ENCODE measurements around the gene TACO1. TPM values are rescaled to one million over a fixed set of nuclear protein-coding genes. Genes with fewer than 3 reads are reported as not detected.
A peak's percentile ranks its signal among the peaks of the same experiment; 100 is the strongest.

TACO1 gene
- total and polyA plus RNA-seq, 12 donors: 33.1 to 52.3 (median 45.2) TPM

- H3K4me3 ChIP-seq: no peak overlapping the region
- H3K27me3 ChIP-seq: no peaks in the 10 kb centered on the region
- intact Hi-C loops (cut with DNase I): loop anchor here in 5 of 10 donors (2.0 to 10.0 kb wide), 7 partner anchors 55 to 188 kb away; partner anchors contain the start of genes DCAF7 (in 2 of the 5) and ACE (in 1 of the 5)
- 88 to 91% methylated on average over 6 of the region's 6 CpGs for WGBS, 2 donors
- no peak for DNase-seq
- TF ChIP-seq, protein P1, sequence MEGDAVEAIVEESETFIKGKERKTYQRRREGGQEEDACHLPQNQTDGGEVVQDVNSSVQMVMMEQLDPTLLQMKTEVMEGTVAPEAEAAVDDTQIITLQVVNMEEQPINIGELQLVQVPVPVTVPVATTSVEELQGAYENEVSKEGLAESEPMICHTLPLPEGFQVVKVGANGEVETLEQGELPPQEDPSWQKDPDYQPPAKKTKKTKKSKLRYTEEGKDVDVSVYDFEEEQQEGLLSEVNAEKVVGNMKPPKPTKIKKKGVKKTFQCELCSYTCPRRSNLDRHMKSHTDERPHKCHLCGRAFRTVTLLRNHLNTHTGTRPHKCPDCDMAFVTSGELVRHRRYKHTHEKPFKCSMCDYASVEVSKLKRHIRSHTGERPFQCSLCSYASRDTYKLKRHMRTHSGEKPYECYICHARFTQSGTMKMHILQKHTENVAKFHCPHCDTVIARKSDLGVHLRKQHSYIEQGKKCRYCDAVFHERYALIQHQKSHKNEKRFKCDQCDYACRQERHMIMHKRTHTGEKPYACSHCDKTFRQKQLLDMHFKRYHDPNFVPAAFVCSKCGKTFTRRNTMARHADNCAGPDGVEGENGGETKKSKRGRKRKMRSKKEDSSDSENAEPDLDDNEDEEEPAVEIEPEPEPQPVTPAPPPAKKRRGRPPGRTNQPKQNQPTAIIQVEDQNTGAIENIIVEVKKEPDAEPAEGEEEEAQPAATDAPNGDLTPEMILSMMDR (IDR thresholded peaks at IDR 0.05): no peak
- no peaks in the 10 kb centered on the region for H3K9me3 ChIP-seq
- peaks cover 0 to 65% (median 41%) of the 10 kb centered on the region in 9 donors for H3K36me3 ChIP-seq
- H3K27ac ChIP-seq: peak overlapping the region in 1 of 10 donors; percentile 62
- H3K4me1 ChIP-seq: no peaks in the 10 kb centered on the region
- ATAC-seq: no peak
These were observed 9.3 kb downstream of the TACO1 start for GRCh38 chr17:63609816-63610573.

GRCh38 chr17:63610854-63611253, 10.2 kb downstream of the TACO1 start:
- no peak overlapping the region for H3K4me3 ChIP-seq
- TF ChIP-seq, protein P1 (IDR thresholded peaks at IDR 0.05): no peak
- peak overlapping the region in 1 of 10 donors; percentile 62 for H3K27ac ChIP-seq
- H3K4me1 ChIP-seq: no peaks in the 10 kb centered on the region
- no peak for DNase-seq
- no peaks in the 10 kb centered on the region for H3K27me3 ChIP-seq
- intact Hi-C loops (cut with DNase I): loop anchor here in 3 of 10 donors (2.0 to 10.0 kb wide), 3 partner anchors 56 to 189 kb away; partner anchors contain the start of gene DCAF7 (in 1 of the 3)
- no peaks in the 10 kb centered on the region for H3K9me3 ChIP-seq
- peaks cover 0 to 56% (median 32%) of the 10 kb centered on the region in 9 donors for H3K36me3 ChIP-seq
- 95 to 96% methylated on average over 10 of the region's 10 CpGs for WGBS, 2 donors
- ATAC-seq: no peak

DNA sequence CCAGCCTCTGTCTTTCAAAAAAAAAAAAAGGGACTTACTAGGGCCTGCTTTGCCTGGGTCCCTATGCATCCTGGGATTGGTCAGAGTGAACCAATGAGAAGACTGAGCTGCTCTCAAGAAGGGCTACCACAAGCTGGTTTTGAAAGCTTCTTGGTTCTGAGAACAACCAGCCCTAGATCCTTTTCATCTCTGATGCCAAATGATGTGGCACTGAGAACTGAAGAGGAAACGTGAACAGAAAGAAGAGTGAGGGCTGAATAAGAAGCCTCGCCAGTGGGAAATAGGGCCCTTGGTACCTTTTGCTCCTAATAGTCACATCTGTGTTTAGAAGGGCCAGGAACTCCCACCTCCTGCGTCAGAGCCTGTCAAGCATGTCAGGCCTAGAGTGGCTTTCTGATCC, 10.7 kb downstream of the TACO1 start:
- H3K9me3 ChIP-seq: no peaks in the 10 kb centered on the region
- no peaks in the 10 kb centered on the region for H3K4me1 ChIP-seq
- H3K4me3 ChIP-seq: no peak overlapping the region
- TF ChIP-seq, protein P1 (IDR thresholded peaks at IDR 0.05): no peak
- intact Hi-C loops (cut with DNase I): loop anchor here in 3 of 10 donors (2.0 to 10.0 kb wide), 3 partner anchors 57 to 189 kb away; partner anchors contain the start of gene DCAF7 (in 1 of the 3)
- ATAC-seq (no peak), DNase-seq (no peak)
- peaks cover 0 to 51% (median 27%) of the 10 kb centered on the region in 9 donors for H3K36me3 ChIP-seq
- H3K27me3 ChIP-seq: no peaks in the 10 kb centered on the region
- H3K27ac ChIP-seq: peak overlapping the region in 1 of 10 donors; percentile 62
- 89 to 91% methylated on average over 3 of the region's 3 CpGs for WGBS, 2 donors

DNA sequence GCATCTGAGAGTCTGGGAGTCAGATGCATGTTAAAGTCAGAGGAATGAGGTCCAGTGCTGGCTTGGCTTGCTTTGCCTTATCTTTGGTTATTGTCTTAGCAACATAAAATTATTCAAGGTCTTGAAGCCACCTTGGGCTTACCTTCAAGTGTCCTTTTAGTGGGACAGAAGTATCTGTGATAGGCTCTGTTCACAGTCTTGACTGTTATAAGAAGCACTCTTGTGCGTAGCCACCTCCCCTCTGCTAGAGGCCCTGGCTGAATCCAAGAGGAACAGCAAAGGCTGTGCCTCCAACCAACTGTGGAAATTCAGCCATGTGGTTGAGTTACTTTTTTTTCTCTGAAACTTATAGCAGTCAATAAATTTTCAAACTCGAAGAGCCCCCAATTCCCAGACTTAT, 13.0 kb downstream of the TACO1 start:
- no peaks in the 10 kb centered on the region for H3K4me1 ChIP-seq
- no peaks in the 10 kb centered on the region for H3K27me3 ChIP-seq
- DNase-seq (no peak), ATAC-seq (no peak)
- peaks cover 0 to 28% (median 10%) of the 10 kb centered on the region in 9 donors for H3K36me3 ChIP-seq
- no peaks in the 10 kb centered on the region for H3K9me3 ChIP-seq
- H3K4me3 ChIP-seq: no peak overlapping the region
- WGBS, 2 donors: 93 to 98% methylated on average over 2 of the region's 2 CpGs
- TF ChIP-seq, protein P1 (IDR thresholded peaks at IDR 0.05): no peak
- intact Hi-C loops (cut with DNase I): loop anchor here in 5 of 10 donors (2.0 to 10.0 kb wide), 4 partner anchors 59 to 191 kb away; partner anchors contain the start of gene DCAF7 (in 1 of the 5)
- no peak overlapping the region for H3K27ac ChIP-seq

Measured in heart right ventricle (tissue), 16 donors.